Activated T-cell treated with anti-CD3 and anti-CD28 coated beads for 24 hours (primary cell): Measurements from ENCODE around the gene POU4F3.
"Not testable (repeated sequence)": the region's sequence is repeated elsewhere in the genome, so short reads cannot be mapped to it uniquely, and the experiment has no call there.

Experiments used
- DNase-seq: peaks from one replicate; pipeline ENCODE4 v3.0.0-alpha.2; 2020; ENCODE audit warnings: low read depth

Gene POU4F3

GRCh38 chr5:146338774-146339714, at the start of gene POU4F3:
TSS of gene POU4F3 (plus strand) at chr5:146338839. CDS start at chr5:146339113, 274 bp downstream.
- no peak for DNase-seq

GRCh38 chr5:146290318-146290717, 48.3 kb upstream of the POU4F3 start:
- DNase-seq = no peak

- peak; percentile 2 for DNase-seq
These were observed 47.1 kb upstream of the POU4F3 start for GRCh38 chr5:146291421-146292074.

- no peak for DNase-seq
These were observed 42.4 kb upstream of the POU4F3 start for GRCh38 chr5:146296245-146296644.

GRCh38 chr5:146298920-146299319, 39.7 kb upstream of the POU4F3 start:
- DNase-seq = not testable (repeated sequence)

GRCh38 chr5:146301626-146302025, 37.0 kb upstream of the POU4F3 start:
- DNase-seq = no peak

- DNase-seq = no peak
These were observed 36.2 kb upstream of the POU4F3 start for GRCh38 chr5:146302406-146302805.

- DNase-seq = no peak
These were observed 31.8 kb upstream of the POU4F3 start for GRCh38 chr5:146306838-146307237.

- DNase-seq = no peak
These were observed 30.8 kb upstream of the POU4F3 start for GRCh38 chr5:146307796-146308195.

GRCh38 chr5:146310540-146310939, 28.1 kb upstream of the POU4F3 start:
- no peak for DNase-seq

GRCh38 chr5:146311278-146311677, 27.4 kb upstream of the POU4F3 start:
- no peak for DNase-seq

GRCh38 chr5:146313027-146313426, 25.6 kb upstream of the POU4F3 start:
- no peak for DNase-seq

GRCh38 chr5:146321571-146321970, 17.1 kb upstream of the POU4F3 start:
- DNase-seq = no peak

GRCh38 chr5:146327257-146327870, 11.3 kb upstream of the POU4F3 start:
- DNase-seq = no peak

- DNase-seq = no peak
These were observed 10.7 kb upstream of the POU4F3 start for GRCh38 chr5:146327989-146328388.

GRCh38 chr5:146329697-146330096, 8.9 kb upstream of the POU4F3 start:
- DNase-seq = no peak

- DNase-seq = no peak
These were observed 7.2 kb upstream of the POU4F3 start for GRCh38 chr5:146331423-146331822.

- DNase-seq = no peak
These were observed 4.5 kb upstream of the POU4F3 start for GRCh38 chr5:146334074-146334533.

GRCh38 chr5:146336197-146336596, 2.4 kb upstream of the POU4F3 start:
- DNase-seq = no peak

- no peak for DNase-seq
These were observed 1.3 kb upstream of the POU4F3 start for GRCh38 chr5:146337264-146337904.

GRCh38 chr5:146337928-146338327, 711 bp upstream of the POU4F3 start:
- DNase-seq = no peak

GRCh38 chr5:146339715-146340259, 1.1 kb downstream of the POU4F3 start:
- no peak for DNase-seq
